ENCODE data around the gene PIBF1. TPM values are rescaled to one million over a fixed set of nuclear protein-coding genes. Genes with fewer than 3 reads are reported as not detected.
"Not testable (repeated sequence)": the region's sequence is repeated elsewhere in the genome, so short reads cannot be mapped to it uniquely, and the experiment has no call there.

The PIBF1 gene
- total RNA-seq, 1 experiment from 2014 or later: 15.6 TPM

DNA sequence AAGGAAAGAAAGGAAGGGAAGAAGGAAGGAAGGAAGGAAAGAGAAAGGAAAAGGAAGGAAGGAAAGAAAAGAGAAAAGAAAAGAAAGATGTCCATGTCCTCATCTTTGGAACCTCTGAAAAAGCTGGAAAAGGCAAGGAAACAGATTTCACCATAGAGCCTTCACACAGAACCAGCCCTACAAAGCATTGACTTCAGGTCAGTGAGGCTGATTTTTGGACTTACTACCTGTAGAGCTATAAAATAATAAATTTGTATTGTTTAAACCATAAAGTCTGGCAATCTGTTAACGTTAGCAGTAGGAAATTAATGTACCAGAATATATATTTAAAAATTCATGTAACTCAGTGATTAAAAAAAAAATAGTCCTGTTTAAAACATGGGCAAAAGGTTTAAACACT, 130.0 kb downstream of the PIBF1 start:
- no peak for DNase-seq (ENCODE audit: low read depth)

GRCh38 chr13:72920097-72920496, 138.2 kb downstream of the PIBF1 start:
- peak; percentile 65 for DNase-seq (ENCODE audit: low read depth)

GRCh38 chr13:72931311-72931710, 149.4 kb downstream of the PIBF1 start:
- no peak for DNase-seq (ENCODE audit: low read depth)

DNA sequence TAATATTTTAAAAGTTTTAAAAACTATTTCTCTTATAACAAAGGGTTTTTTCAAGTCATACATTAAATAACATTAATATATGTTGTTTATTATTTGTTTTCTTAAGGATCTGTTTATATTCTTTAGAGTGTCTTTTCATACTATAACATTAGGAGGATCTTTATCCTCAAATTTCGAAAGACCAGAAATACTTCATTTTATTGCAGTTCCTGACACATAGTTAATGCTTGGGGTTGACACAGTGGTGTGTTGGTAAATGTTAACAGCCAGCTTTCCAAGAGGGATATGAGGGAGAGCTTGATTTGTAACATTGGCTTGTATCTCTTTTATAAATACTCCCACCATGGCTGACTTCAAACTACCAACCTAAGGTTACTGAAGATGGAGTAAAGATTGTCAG, 150.3 kb downstream of the PIBF1 start:
- DNase-seq (ENCODE audit: low read depth): no peak

DNA sequence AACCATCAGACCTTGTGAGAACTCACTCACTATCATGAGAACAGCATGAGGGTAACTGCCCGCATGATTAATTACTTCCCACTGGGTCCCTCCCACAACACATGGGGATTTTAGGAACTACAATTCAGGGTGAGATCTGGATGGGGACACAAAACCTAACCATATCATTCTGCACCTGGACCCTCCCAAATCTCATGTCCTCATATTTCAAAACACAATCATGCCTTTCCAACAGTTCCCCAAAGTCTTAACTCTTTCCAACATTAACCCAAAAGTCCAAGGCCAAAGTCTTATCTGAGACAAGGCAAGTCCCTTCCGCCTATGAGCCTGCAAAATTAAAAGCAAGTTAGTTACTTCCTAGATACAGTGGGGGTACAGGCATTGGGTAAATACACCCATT, 164.3 kb downstream of the PIBF1 start:
- not testable (repeated sequence) for DNase-seq (ENCODE audit: low read depth)

DNA sequence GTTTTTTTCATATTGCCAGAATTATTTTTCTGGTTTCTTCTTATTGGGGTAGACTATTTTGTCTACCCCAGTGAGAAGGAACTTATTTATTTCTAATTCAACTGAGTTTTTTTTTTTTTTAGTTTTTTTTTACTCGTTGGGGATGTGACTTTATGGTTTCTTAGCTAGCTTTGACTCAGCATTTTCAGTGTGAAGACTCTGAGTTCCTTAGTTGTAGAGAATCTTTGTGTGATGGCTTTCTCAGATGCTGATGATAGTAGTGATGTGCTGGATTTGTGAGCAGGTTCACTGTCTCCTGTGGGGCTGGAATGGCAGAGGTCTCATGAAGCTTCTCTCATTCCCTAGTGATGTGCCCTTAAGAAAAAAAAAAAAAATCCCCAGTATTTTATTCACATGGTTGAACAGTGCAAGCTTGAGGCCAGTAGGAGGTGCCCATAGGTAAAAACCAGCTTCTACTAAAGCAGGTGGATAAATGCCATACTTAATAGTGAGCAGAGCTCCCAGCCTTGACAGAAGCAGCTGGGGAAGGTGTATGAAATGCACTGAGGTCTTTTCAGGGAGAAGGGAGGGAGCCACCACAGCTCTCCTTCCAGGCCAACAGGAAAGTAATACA, 170.7 kb downstream of the PIBF1 start:
- DNase-seq (ENCODE audit: low read depth): no peak

DNA sequence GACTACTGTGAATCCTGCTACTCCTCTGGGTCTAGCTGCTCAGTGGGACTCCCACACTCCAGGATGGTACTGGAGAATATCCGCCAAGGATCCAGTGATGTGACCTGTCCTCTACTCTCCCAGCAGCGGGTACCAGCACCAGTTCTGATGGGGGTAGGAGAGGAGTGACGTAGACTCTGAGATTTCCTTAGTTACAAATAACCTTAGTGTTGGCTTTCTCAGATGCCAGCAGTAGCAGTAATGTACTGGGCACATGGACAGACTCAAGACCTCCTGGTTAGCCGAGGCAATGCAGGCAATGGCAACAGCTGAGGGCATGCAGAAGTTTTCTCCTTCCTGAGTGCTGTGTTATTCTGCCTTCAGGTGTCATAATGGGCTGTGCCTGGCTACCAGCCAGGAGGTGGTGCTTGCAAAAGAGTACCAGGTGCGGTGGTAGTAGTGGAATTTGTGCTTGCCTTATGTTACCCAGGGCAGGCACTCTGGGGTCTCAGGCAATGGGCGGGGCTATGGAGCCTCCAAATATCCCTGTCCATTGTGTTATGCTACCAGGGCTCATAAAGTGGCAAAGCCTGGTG, 171.5 kb downstream of the PIBF1 start:
- DNase-seq (ENCODE audit: low read depth): no peak

- DNase-seq (ENCODE audit: low read depth): no peak
Observed at GRCh38 chr13:72959643-72960042, 177.7 kb downstream of the PIBF1 start.

DNA sequence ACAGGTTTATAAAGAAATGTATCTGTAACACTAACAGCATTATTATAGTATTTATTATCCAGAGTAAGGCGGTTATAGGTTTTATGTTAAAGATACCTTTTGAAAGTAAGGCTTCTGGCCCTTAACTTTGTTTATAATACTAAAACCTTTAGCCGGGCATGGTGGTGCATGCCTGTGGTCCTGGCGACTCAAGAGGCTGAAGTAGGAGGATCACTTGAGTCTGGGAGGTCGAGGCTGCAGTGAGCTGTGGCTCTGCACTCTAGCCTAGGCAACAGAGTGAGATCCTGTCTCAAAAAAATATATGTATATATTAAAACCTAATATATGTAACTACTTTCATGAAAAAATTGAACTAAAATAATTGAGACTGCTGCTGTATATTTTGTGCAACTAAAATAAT, 178.2 kb downstream of the PIBF1 start:
- DNase-seq (ENCODE audit: low read depth): no peak

- no peak for DNase-seq (ENCODE audit: low read depth)
Observed at GRCh38 chr13:72960541-72960940, 178.6 kb downstream of the PIBF1 start.

DNA sequence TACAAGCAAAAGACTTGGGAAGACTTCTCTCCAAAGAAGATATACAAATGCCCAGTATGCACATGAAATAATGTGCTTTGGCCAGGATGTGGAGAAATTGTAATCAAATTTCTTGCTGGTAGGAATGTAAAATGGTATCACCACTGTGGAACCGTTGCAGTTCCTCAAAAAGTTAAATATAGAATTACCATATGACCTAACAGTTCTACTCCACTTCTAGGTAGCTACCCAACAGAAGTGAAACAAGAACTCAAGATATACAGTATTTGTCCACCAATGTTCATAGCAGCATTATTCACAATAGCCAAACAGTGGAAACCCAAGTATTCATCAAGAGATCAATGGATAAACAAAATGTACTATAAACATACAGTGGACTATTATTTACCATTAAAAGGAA, 181.8 kb downstream of the PIBF1 start:
- DNase-seq (ENCODE audit: low read depth): no peak

DNA sequence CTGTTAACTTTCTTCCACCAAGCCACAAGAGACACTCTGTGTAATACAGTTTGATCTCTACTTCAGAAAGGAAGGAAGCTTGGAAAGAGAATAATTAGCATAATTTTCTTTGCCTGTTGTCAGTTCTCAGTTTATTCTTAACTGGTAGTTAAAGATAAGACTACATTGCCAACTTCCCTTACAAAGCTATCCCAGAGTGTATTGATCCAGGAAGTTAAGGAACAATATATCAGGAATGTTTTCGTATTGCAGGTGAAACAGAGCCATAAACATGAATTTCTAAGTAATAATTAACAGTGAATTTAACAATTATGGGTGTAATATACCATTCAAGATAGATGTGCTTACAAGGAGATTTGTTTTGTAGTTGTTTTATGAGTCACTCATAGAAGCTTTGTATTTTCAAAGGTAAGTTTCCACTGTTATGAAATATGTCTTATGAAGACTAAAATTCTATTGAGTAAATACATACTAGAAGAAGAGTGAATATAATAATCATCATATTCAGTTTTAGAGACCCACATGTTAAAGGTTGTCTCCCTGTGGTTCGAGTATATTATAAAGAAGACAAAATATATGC, 188.5 kb downstream of the PIBF1 start:
- DNase-seq (ENCODE audit: low read depth): no peak

DNA sequence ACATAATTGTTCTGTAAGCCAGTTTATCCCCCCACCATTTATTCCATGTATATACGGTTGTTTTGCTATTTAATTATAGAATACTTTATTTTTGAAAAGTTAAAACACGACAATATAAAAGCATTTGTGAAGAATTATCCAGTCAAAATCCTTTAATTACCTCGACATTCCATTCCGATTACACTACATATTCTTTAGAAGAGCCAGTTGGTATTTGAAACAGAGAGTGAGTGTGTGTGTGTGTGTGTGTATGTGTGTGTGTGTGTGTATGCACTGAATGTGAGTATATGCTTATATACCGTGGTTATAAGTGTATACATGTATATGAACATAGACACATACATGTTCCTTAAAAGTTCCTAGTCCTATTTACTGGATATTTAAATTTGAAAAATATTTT, 189.0 kb downstream of the PIBF1 start:
- DNase-seq (ENCODE audit: low read depth): peak; percentile 57

DNA sequence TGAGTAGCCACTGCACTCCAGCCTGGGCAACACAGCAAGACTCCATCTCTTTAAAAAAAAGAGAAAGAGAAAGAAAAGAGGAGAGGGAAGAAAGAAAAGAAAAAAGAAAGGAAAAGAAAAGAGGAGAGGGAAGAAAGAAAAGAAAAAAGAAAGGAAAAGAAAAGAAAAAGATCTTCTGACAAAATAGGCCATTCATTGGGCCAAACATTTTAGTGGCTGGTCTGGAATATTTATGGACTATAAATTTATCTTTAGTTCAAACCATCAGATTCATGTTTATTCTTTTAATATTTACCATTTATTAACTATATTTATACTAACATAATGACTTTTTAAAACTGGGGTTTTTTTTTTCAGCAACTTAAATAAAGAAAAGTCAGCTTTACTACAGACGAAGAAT, 191.3 kb downstream of the PIBF1 start:
- DNase-seq (ENCODE audit: low read depth): no peak

DNA sequence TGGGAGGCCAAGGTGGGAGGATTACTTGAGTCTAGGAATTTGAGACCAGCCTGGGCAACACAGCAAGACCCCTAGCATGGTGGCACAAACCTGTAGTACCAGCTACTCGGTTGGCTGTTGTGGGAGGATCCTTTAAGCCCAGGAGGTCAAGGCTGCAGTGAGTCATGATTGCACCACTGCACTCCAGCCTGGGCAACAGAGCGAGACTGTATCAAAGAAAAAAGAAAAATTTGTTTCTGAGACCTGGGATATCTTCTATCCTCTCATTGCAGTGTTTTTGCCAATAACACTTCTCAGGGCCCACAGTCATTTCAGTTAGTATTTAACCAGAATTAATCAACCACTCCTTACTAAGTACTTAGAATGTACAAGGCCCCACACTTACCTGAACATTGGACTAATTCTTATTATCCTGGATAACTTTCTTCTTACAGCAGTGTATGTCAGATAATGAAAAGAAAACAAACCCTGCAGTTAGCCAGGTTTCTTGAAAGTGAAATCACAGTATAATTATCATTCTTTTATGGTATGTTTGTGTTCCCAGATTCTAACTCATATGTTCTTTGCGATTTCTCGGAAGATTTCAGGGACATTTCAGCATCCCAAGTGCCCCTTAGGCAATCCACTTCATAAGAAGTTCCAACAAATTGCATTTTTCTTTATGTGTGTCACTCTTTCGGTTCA, 201.3 kb downstream of the PIBF1 start:
- peak; percentile 32 for DNase-seq (ENCODE audit: low read depth)

GRCh38 chr13:72985610-72986009, 203.7 kb downstream of the PIBF1 start:
- no peak for DNase-seq (ENCODE audit: low read depth)

DNA sequence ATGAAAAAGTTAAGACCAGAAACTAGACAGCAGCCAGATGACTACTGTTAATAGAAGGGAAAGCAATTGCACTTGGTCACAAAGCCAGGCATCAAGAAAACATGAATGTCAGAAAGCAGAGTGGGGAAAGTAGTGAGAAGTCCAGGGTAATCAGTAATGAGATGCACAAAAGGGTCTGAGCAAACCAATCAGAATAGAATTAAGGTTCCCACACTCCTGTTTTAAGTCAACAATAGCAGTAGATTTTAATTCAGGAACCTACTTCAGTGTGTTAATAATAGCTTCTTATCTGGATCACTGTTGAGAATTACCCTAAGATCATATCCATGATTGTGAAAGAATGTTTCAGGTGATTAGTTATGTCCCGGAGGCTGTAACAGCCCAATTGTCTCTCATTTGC, 204.3 kb downstream of the PIBF1 start:
- no peak for DNase-seq (ENCODE audit: low read depth)

GRCh38 chr13:72990953-72991352, 209.0 kb downstream of the PIBF1 start:
- DNase-seq (ENCODE audit: low read depth): no peak

- no peak for DNase-seq (ENCODE audit: low read depth)
Observed at GRCh38 chr13:72998012-72998411, 216.1 kb downstream of the PIBF1 start.

- DNase-seq (ENCODE audit: low read depth): peak; percentile 5
Observed at GRCh38 chr13:73000027-73000674, 218.2 kb downstream of the PIBF1 start.

GRCh38 chr13:73001971-73002370, 220.0 kb downstream of the PIBF1 start:
- DNase-seq (ENCODE audit: low read depth): no peak

GRCh38 chr13:73011751-73012150, 229.8 kb downstream of the PIBF1 start:
- DNase-seq (ENCODE audit: low read depth): no peak

Measured in LHCN-M2 (cell line).